KG1 (cell line): ENCODE results near the gene PEX1.
"Not testable (repeated sequence)": the region's sequence is repeated elsewhere in the genome, so short reads cannot be mapped to it uniquely, and the experiment has no call there.

ENCODE experiments used
- DNase-seq: peaks from one replicate; lab custom pipeline; 2025; lab: John Stamatoyannopoulos, UW

Gene PEX1

DNA sequence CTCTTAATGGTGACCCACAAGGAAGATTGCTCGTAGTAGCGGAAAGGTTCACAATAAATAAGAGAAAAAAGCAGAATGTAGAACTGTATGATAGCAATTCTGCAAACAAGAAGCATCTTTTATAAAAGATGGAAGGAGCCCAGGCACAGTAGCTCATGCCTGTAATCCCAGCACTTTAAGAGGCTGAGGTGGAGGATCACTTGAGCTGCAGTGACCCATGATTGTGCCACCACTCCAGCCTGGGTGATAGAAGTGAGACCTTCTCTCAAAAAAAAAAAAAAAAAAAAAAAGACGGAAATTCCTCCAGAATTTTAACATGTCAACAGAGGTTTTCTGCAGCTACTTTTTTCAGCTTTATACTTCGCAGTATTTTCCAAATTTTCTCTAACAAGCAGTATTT, 67.8 kb downstream of the PEX1 start:
- no peak for DNase-seq

DNA sequence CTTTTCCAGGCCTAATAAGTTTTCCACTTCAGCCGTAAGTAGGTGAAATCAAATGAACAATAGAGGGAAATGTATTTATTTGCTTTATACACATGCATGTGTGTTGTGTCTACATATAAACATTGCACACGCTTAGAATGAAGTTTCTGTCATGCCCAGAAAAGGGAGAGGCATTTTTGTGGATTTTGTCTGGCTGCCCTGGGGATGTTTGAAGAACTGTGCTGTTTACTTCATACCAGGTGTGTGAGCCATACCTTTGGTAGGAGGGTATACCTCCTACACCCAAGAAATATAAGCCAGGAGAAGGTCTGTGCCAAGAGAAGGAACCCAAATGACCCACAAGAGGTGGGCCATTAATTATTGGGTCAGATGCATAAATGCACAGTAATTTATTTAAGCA, 68.2 kb downstream of the PEX1 start:
- no peak for DNase-seq

DNA sequence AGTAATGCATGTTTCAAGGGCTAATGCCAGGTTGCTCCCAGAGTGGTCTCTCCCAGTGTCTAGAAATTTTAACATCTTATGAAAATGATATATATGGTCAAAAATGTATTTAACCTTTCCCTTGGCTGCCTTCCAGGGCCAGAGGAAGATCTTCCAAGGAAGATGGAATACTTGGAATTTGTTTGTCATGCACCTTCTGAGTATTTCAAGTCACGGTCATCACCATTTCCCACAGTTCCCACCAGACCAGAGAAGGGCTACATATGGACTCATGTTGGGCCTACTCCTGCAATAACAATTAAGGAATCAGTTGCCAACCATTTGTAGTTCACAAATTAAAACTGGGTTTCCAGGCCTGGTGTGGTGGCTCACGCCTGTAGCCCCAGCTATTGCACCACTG, 72.1 kb downstream of the PEX1 start:
- no peak for DNase-seq

DNA sequence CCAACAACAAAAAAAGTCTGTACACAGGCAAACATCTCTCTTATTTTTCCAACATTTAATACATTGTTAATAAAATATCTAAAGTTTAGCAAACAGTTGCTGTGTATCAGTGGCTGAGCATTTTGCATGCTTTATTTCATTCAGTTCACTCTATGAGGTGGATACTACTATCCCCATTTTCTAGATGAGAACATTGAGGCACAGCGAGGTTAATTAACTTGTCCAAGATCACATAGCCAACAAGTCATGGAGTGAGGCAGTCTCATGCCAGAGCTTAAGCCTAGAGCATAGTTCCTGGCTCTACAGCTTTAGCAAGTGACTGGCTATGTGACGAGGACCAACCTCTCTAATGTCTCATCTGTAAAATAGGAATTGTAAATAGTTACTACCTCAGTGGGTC, 76.7 kb downstream of the PEX1 start:
- DNase-seq, result no peak

DNA sequence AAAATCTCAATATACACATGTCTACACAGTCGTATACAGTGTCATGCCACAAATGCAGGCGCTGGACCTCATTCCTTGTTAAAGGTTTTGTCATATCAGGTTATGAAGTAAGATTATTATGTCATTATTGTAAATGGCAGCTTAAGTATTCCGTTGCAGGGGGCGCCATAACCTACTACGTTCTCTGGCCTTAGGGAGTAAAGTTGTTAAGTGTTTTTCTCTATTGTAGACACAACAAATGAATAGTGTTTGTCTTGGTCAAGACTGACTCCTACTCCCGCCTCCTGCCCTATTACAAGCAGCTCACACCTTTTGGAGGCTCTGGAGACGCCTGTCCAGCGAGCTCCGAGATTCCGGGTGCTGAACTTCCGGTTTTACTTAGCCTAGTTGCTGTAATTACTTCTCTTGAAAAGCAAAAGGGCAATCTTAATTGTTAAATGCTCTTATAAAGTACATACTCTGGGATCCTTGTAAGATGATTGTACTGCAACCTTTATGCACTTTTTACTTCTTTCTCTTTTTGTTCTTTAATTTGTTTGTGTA, 80.0 kb downstream of the PEX1 start:
- DNase-seq, result peak; percentile 69

DNA sequence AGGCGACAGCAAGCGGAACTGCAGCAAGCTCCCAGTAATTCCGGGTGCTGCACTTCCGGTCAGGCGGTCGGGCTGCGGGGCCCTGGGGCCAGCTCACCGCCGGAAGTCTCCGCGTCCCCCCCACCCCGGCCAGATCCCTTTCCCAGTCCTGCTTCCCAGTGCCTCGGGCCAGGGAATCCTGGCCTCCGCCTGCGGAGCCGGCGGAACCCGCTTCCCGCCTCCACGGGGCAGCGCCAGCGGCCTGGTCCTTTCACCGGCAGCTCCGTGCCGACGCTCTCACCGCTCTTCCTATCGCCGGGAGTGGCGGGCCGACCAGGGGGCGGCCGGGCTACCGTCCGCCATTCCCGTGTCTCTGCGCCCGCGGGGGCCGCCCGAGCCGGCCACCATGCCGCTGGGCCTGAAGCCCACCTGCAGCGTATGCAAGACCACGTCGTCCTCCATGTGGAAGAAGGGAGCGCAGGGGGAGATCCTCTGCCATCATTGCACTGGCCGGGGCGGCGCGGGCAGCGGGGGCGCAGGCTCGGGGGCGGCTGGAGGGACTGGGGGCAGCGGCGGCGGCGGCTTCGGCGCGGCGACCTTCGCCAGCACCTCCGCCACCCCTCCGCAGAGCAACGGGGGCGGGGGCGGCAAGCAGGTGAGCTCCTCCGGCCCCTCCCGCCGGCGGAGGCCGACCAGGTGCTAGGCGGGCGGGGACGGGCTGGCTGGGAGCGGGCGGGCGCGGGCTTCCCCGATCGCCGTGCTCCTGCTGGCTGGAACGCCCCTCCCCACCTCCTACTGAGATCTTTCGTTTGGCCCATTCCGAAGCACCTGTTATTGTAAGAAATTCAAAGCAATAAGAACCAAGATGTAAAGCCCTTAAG, 80.7 kb downstream of the PEX1 start, which contains the start of gene GATAD1:
GATAD1 (plus strand) TSS at position 138 of the 860 bp plus-strand sequence; CDS start at position 386, 248 bp downstream.
- DNase-seq, result peak; percentile 58

DNA sequence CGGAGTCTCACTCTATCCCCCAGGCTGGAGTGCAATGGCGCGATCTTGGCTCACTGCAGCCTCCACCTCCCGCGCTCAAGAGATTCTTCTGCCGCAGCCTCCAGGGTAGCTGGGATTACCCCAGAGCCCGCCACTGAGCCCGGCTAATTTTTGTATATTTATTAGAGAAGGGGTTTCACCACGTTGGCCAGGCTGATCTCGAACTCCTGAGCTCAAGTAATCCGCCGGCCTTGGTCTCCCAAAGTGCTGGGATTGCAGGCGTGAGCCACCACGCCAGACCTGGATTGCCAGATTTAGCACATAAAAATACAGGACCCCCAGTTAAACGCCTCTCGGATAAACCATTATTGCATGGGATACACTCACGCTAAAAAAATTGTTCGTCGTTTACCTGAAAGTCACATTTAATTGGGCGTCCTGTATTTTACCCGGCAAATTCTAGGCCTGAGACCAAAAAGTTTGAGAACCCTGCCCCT, 81.4 kb downstream of the PEX1 start:
- DNase-seq, result no peak

DNA sequence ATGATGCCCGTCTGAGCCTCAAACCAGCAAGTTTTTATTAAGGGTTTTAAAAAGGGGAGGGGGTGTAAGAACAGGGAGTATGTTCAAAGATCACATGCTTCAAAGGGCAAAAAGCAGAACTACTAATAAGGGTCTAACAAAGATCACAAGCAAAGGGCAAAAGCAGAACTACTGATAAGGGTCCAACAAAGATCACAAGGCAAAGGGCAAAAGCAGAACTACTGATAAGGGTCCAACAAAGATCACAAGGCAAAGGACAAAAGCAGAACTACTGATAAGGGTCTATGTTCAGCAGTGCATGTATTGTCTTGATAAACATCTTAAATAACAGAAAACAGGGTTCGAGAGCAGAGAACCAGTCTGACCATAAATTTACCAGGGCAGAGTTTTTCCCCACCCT, 85.6 kb downstream of the PEX1 start:
- DNase-seq, result not testable (repeated sequence)

DNA sequence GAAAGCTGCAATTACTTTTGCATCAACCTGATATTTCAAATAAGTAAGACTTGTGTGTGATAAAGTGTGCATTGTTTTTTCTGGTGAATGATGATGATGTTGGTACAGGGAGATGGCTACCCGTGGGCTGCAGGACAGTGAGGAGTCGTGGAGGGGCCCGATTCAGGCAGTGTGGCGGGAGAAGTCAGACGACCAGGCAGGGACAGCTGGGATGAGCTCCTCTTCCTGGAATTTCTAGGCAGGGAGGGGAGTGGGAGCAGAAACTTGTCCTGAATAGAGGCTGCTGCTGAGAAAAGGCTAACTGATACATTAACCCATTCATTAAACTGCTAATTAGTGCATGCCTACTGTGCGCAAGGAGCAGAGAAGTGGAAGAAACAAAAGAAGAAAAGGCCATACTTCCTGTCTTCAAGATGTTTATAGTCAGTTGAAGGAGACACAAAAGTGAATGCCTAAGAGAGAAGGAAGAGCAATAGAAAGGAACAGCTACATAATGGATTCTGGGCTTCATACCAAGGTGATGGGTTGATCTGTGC, 90.3 kb downstream of the PEX1 start:
- DNase-seq, result no peak
